ENCODE results near the gene DCLK1. TPM values are rescaled to one million over a fixed set of nuclear protein-coding genes. Genes with fewer than 3 reads are reported as not detected.

Gene DCLK1
- total RNA-seq, 1 donor from 2014 or later: 2.2 TPM

DNA sequence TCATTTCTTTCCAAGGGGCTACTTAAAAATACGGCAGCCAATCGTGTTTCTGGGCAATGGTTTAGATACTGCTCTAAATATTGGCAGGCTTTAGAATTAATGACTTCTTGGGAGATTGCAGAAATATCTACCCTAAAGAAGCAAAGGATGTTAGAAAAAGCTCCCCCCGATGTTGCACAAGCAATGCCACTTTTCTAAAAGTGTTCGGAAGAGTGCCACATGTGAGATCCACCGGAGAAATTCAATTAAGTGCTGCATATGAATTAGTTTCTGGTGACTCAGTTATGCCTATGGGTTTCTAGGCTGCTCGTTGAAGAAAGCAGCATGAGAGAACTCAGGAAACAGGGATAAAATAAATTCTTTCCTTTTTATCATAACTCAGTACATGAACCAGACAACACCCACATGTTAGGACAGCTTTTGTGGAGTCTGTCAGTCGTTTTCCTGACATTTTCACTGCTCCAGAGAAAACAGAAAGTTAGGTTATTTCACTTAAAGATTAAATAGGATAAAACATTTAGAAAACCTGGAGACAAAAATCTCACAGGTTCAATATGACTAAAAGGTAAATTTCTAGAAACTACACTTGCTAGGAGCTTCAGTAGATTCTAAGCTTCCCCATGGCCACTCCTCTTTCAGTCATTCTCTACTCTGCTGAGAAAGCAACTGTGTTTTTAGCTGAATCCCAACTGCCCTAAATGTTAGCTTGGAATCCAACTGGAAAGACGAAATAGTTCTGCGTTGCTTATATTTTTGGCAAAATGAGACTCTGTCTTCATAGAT lies 244.7 kb downstream of the DCLK1 start:
- no peak overlapping the region for H3K4me3 ChIP-seq (ENCODE audit: low read depth, low read length)
- TF ChIP-seq, protein P1, sequence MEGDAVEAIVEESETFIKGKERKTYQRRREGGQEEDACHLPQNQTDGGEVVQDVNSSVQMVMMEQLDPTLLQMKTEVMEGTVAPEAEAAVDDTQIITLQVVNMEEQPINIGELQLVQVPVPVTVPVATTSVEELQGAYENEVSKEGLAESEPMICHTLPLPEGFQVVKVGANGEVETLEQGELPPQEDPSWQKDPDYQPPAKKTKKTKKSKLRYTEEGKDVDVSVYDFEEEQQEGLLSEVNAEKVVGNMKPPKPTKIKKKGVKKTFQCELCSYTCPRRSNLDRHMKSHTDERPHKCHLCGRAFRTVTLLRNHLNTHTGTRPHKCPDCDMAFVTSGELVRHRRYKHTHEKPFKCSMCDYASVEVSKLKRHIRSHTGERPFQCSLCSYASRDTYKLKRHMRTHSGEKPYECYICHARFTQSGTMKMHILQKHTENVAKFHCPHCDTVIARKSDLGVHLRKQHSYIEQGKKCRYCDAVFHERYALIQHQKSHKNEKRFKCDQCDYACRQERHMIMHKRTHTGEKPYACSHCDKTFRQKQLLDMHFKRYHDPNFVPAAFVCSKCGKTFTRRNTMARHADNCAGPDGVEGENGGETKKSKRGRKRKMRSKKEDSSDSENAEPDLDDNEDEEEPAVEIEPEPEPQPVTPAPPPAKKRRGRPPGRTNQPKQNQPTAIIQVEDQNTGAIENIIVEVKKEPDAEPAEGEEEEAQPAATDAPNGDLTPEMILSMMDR (conservative IDR thresholded peaks at IDR 0.05; ENCODE audit: low read depth, low read length): no peak
- no peak for DNase-seq (ENCODE audit: low read depth)

DNA sequence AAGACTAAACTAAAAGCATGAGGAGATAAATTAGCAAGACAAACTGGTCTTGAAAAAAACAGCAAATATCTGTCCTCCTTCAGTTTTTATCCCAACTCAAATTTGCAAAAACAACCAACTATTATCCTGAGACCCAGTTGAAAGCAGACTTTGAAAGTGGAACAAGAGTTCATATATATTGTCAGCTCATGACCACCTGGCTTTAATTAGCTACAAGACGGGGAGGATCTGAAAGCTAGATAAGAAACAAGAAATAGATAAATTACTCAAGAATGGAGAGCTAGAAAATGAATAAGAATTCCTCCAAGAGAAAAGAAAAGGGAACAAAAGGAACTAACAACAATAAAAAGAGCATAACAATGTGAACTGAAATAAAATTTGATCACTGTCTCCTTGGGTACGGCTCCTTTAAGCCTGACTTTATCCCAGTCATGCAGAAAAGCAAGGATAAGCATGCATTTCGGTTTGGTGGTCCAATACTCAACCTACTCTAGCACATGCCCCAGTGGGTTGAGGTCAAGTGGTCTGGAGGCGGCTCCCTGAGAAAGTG lies 246.9 kb downstream of the DCLK1 start:
- H3K4me3 ChIP-seq (ENCODE audit: low read depth, low read length): no peak overlapping the region
- TF ChIP-seq, protein P1 (conservative IDR thresholded peaks at IDR 0.05; ENCODE audit: low read depth, low read length): no peak
- no peak for DNase-seq (ENCODE audit: low read depth)

DNA sequence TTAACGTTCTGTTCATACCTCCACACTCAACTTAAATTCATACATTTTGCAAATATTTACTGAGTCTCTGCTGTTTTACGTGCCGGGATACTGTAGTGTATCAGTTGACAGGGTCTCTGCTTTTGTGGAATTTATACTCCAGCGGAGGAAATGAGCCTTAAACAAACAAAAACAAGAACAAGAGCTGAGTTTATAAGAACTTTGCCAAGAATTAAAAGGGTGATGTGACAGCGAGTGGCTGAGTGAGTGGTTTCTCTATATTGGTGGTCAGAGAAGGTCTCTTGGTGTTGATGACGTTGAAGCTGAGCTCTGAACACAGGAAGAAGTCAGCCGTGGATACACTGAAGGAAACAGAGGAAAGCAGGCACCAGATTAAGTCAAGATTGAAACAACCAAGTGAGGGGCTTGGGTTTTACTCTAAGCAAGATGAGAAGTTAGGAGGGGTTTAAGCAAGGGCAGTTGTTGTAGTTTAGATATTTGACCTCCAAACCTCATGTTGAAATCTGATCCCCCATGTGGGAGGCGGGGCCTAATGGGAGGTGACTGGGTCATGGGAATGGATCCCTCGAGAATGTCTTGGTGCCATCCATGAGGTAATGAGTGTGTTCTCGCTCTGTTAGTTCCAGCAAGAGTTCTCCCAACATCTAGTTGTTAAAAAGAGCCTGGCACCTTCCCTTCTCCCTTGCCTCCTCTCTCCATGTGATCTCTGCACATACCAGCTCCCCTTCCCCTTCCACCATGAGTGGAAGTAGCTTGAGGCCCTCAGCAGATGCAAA lies 248.3 kb downstream of the DCLK1 start:
- DNase-seq (ENCODE audit: low read depth): no peak
- TF ChIP-seq, protein P1 (conservative IDR thresholded peaks at IDR 0.05; ENCODE audit: low read depth, low read length): no peak
- no peak overlapping the region for H3K4me3 ChIP-seq (ENCODE audit: low read depth, low read length)

DNA sequence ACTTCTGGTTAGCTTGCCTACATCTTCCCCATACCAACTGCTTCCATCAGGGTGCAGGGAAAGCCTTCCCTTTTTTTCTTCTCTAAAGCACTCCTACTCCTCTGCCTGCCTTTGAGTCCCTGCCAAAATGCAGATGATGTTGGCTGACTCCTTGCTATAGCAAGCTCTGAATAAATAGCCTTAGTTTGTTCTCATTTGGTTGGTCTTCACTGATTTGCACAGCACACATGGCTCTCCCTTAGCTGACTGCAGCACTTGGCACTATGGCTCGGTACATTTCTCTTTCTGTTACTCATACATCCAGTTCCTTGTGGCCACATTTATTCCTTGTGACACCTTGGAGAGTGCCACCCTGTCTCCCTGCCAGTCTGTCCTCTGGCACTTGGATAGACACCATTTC lies 249.8 kb downstream of the DCLK1 start:
- DNase-seq (ENCODE audit: low read depth): no peak
- TF ChIP-seq, protein P1 (conservative IDR thresholded peaks at IDR 0.05; ENCODE audit: low read depth, low read length): no peak
- no peak overlapping the region for H3K4me3 ChIP-seq (ENCODE audit: low read depth, low read length)

DNA sequence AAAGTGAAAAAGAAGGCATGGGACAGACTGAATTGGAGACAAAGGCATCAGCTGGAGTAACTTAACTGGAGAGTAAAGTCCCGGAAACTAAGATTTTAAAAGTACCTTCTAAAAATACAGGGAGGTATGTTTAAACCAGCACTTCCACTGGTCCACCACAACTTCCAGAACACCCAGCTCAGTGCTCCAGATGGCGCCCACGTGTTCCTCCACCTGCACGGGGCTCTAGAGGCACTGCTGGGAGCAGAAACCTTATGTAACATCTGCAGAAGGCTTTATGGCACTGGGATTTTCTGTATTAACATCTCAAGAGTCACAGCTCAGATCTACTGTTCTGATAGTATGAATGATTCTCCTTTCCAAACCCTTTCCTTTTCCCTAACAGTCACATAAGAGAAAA lies 252.1 kb downstream of the DCLK1 start:
- H3K4me3 ChIP-seq (ENCODE audit: low read depth, low read length): no peak overlapping the region
- TF ChIP-seq, protein P1 (conservative IDR thresholded peaks at IDR 0.05; ENCODE audit: low read depth, low read length): peak; percentile 27
- DNase-seq (ENCODE audit: low read depth): no peak

DNA sequence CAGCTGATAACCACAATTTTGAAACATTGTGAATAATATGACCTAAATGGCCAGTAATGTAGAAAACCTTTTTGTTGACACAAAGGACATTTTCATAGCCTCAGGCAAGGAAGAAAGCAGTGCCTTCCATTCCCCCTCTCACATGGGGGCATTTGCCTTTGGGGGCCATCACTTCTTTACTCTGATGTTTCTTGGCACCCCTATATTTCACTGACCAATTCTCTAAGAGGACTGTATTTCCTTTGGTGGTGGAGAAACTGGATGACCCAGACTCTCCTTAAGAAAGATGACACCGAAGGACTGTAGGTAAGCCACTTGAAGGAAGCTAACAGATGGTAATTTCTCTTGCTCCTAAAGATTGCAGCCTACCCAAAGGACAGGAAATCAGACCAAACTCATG lies 254.6 kb downstream of the DCLK1 start:
- DNase-seq (ENCODE audit: low read depth): no peak
- H3K4me3 ChIP-seq (ENCODE audit: low read depth, low read length): no peak overlapping the region
- TF ChIP-seq, protein P1 (conservative IDR thresholded peaks at IDR 0.05; ENCODE audit: low read depth, low read length): no peak
